K562 (cell line): Measurements from ENCODE around the gene TAF1A. TPM values are rescaled to one million over a fixed set of nuclear protein-coding genes. Genes with fewer than 3 reads are reported as not detected.

Experiments
- ATAC-seq: fragments of 200-7000 bp; cut with Tn5 transposase; 3 replicates; pipeline ENCODE4 v1.9.1; 2020; ENCODE audit warnings: moderate library complexity
- BruUV-seq: library from RNA; stranded (reverse); fragments of 400-500 nt; replicated peaks from 2 replicates; lab custom pipeline; 2021; lab: Mats Ljungman, UMichigan
- CTCF ChIA-PET: fragments of 300-600 bp; formaldehyde crosslinking; extraction: SDS; loops from one replicate; lab custom pipeline; 2021; ENCODE audit warnings: low intra/inter-chr PET ratio; lab: Yijun Ruan, JAX
- POLR2A ChIA-PET: fragments of 300-600, 350-650 bp; sonication (Branson Sonifier 250); formaldehyde crosslinking; extraction: SDS; loops from one replicate; lab custom pipeline; 2021; ENCODE audit warnings: antibody characterized with exemption, inconsistent platforms; lab: Yijun Ruan, JAX
- DNase-seq, 4 experiments: peaks; one replicate each; pipeline versions ENCODE4 v3.0.0 to v3.0.0-alpha.2; 2011 to 2018; ENCODE audit warnings: low spot score in 3 of 4, mixed read lengths in 3 of 4; ENCODE audit errors: extremely low read depth in 1 of 4
- FAIRE-seq: peaks from 2 replicates; lab custom pipeline; 2011; peaks lifted over from hg19 to GRCh38; lab: Jason Lieb, UNC
- H2AFZ ChIP-seq: 2 replicates; pipeline ENCODE4 v1.6.0; 2011; ENCODE audit warnings: low read depth, low read length, control low read depth, inconsistent platforms
- H3K27ac ChIP-seq: fragments of 200-600 bp; 3 replicates; pipeline ENCODE4 v1.8.0; 2011; ENCODE audit warnings: low read depth, mild to moderate bottlenecking, control low read depth, inconsistent platforms, low read length, moderate library complexity, mixed read lengths; ENCODE audit errors: extremely low read depth
- H3K27me3 ChIP-seq, 2 experiments: fragments of 300-600 bp in 1 of 2; 2 replicates in 1 of 2; 3 replicates in 1 of 2; pipeline versions ENCODE4 v1.6.0 to v1.8.0; 2011; ENCODE audit warnings: inconsistent platforms in 2 of 2, low read length in 2 of 2, mild to moderate bottlenecking in 1 of 2, mixed read lengths in 1 of 2, moderate library complexity in 1 of 2; ENCODE audit not compliant: control insufficient read depth in 2 of 2, insufficient read depth in 2 of 2
- H3K36me3 ChIP-seq: fragments of 300-600 bp; 3 replicates; pipeline ENCODE4 v1.8.0; 2011; ENCODE audit warnings: mild to moderate bottlenecking, low read length, inconsistent platforms; ENCODE audit not compliant: control insufficient read depth, insufficient read depth
- H3K4me1 ChIP-seq, 2 experiments: fragments of 200-600 bp in 1 of 2; replicated peaks in 1 of 2; 2 replicates in 1 of 2; 3 replicates in 1 of 2; pipeline versions ENCODE4 v1.5.1 to v1.8.0; 2011; ENCODE audit warnings: inconsistent platforms in 2 of 2, low read length in 2 of 2, mild to moderate bottlenecking in 1 of 2, mixed read lengths in 1 of 2, moderate library complexity in 1 of 2; ENCODE audit not compliant: control insufficient read depth in 2 of 2, insufficient read depth in 2 of 2
- H3K4me2 ChIP-seq: 2 replicates; pipeline ENCODE4 v1.6.1; 2011; ENCODE audit warnings: low read length, control low read depth, inconsistent platforms, mixed read lengths; ENCODE audit not compliant: insufficient read depth
- H3K4me3 ChIP-seq: fragments of 200-600 bp; sonication (generic), shearing (Covaris generic); 2 replicates; pipeline ENCODE4 v1.5.1; 2016; ENCODE audit warnings: control low read depth, inconsistent platforms
- H3K79me2 ChIP-seq: fragments of 200-600 bp; 3 replicates; pipeline ENCODE4 v1.8.0; 2011; ENCODE audit warnings: low read length, inconsistent platforms; ENCODE audit not compliant: control insufficient read depth, insufficient read depth
- H3K9ac ChIP-seq, 2 experiments: 2 replicates each; pipeline versions ENCODE4 v1.6.0 to v1.6.1; 2011; ENCODE audit warnings: low read depth in 2 of 2, low read length in 2 of 2, control low read depth in 1 of 2, inconsistent platforms in 1 of 2, mild to moderate bottlenecking in 1 of 2, mixed read lengths in 1 of 2; ENCODE audit not compliant: insufficient read depth in 1 of 2
- H3K9me1 ChIP-seq: one replicate; pipeline ENCODE4 v1.6.0; 2011; ENCODE audit warnings: inconsistent platforms, mild to moderate bottlenecking, low read length, moderate library complexity; ENCODE audit not compliant: control insufficient read depth, insufficient read depth
- H3K9me3 ChIP-seq: replicated peaks from 2 replicates; pipeline ENCODE4 v1.5.1; 2011; ENCODE audit warnings: low read depth, low read length, inconsistent platforms; ENCODE audit not compliant: control insufficient read depth, insufficient read depth
- H4K20me1 ChIP-seq: replicated peaks from 2 replicates; pipeline ENCODE4 v1.6.1; 2011; ENCODE audit warnings: low read length, inconsistent platforms, mixed read lengths; ENCODE audit not compliant: control insufficient read depth, insufficient read depth
- OTX1 ChIP-seq: fragments of 450-650 bp; formaldehyde crosslinking; IDR thresholded peaks from 2 replicates; pipeline ENCODE4 v1.4.0; 2022; ENCODE audit warnings: mild to moderate bottlenecking
- SETDB1 ChIP-seq: IDR thresholded peaks from one replicate; pipeline ENCODE4 v1.6.1; 2012; ENCODE audit warnings: low read length, control low read depth, inconsistent platforms
- SNIP1 ChIP-seq: fragments of 450-650 bp; IDR thresholded peaks from 2 replicates; pipeline ENCODE4 v1.7.1; 2017; ENCODE audit warnings: low read depth, mild to moderate bottlenecking
- YBX1 ChIP-seq: fragments of 450-650 bp; IDR thresholded peaks from 2 replicates; pipeline ENCODE4 v1.7.1; 2016; ENCODE audit warnings: mild to moderate bottlenecking
- ZNF699 ChIP-seq: fragments of 250-450 bp; sonication (Bioruptor Pico); IDR thresholded peaks from 2 replicates; pipeline ENCODE4 v1.8.0; 2021; ENCODE audit warnings: mild to moderate bottlenecking, moderate library complexity; ENCODE audit not compliant: insufficient replicate concordance
- WGBS: fragments of 100-300 bp; shearing (Covaris generic); methylation state at CpG from one replicate; pipeline ENCODE4 v1.1.6; 2016; ENCODE audit warnings: low coverage, mixed read lengths; ENCODE audit not compliant: insufficient coverage; ENCODE audit errors: missing lambda C conversion rate; 5-methylcytosine and 5-hydroxymethylcytosine counted together
- in situ Hi-C: fragments of 300-500 bp; cut with MboI; formaldehyde crosslinking; loops from 4 replicates; pipeline ENCODE4 v1.15.0; 2018; ENCODE audit warnings: inconsistent platforms, mixed read lengths
- intact Hi-C: fragments of 100-400 bp; cut with micrococcal nuclease; formaldehyde crosslinking; loops from 2 replicates; pipeline ENCODE4 v1.14.2; 2022
- polyA plus RNA-seq, 8 experiments: library from polyadenylated mRNA; depleted of rRNA in 4 of 8; stranded (reverse) in 5 of 8; unstranded in 3 of 8; fragments of >200 nt; fragmentation: Nextera tagmentation in 2 of 8; fragmentation: Illumina TruSeq in 1 of 8; extraction: Ambion mirVana in 2 of 8; extraction: Trizol in 1 of 8; gene quantifications; 2 replicates each; pipeline versions ENCODE4 v1.2.1 to v1.2.3, GENCODE V29; 2011 to 2014; ENCODE audit warnings: inconsistent platforms in 1 of 8, missing spikeins in 1 of 8
- total RNA-seq, 7 experiments: library from RNA; depleted of rRNA in 6 of 7; stranded (reverse); fragments of >200 nt in 6 of 7; fragmentation: Illumina TruSeq in 2 of 7; extraction: Trizol in 2 of 7; gene quantifications; 2 replicates each; pipeline versions ENCODE4 v1.2.1 to v1.2.3, GENCODE V29; 2011 to 2021; ENCODE audit warnings: low replicate concordance in 1 of 7
- TF ChIP-seq, protein P1 (sequence below): sonication (generic); formaldehyde crosslinking; IDR thresholded peaks from 2 replicates; pipeline ENCODE4 v1.8.0; 2022; ENCODE audit warnings: mild to moderate bottlenecking, missing genetic modification reagents
- TF ChIP-seq, protein P2 (sequence below): fragments of 450-650 bp; conservative IDR thresholded peaks from 2 replicates; pipeline ENCODE4 v1.6.1; 2016; ENCODE audit warnings: missing genetic modification characterization, low read depth, mild to moderate bottlenecking, control low read depth, missing compliant biosample characterization
- TF ChIP-seq, protein P3 (sequence below), 2 experiments: fragments of 450-650 bp; IDR thresholded peaks; 2 replicates each; pipeline ENCODE4 v1.6.1; 2018; ENCODE audit warnings: mild to moderate bottlenecking in 2 of 2, low read depth in 1 of 2; ENCODE audit not compliant: partially characterized antibody in 2 of 2

The TAF1A gene
- total and polyA plus RNA-seq, 9 of the 15 experiments (the other 6 are each of a cell fraction or from before 2014, with no cell fraction given), result 17.8 to 36.8 (median 25.3) TPM

DNA sequence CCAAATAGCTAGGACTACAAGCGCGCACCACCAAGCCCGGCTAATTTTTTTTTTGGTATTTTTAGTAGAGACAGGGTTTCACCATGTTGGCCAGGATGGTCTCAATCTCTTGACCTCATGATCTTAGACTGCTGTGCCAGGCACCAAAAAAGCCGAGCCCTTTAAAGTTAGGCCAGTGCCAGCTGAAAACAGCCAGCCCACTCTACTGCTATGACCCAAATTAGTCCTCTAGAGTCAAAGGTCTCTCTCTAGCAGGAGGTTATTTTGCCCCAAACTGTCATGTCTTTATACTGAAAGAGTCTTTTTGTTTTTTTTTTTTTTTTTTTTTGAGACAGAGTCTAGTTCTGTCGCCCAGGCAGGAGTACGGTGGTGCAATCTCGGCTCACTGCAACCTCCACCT, 32.2 kb downstream of the TAF1A start:
- ChIA-PET POLR2A (interaction anchor here (0.9 kb wide), 1 partner anchor 22 kb away, joined by 3 read pairs; no protein-coding TSS in a partner anchor), CTCF (no interaction called here)
- Histone ChIP-seq H3K27me3 (no peaks in the 10 kb centered on the region), H3K9me1 (no peaks in the 10 kb centered on the region), H3K4me2 (no peak overlapping the region), H3K79me2 (no peaks in the 10 kb centered on the region), H3K9me3 (no peaks in the 10 kb centered on the region), H3K4me3 (no peak overlapping the region), H2AFZ (no peak overlapping the region), H3K27ac (no peak overlapping the region), H3K4me1 (no peaks in the 10 kb centered on the region), H4K20me1 (no peaks in the 10 kb centered on the region), H3K36me3 (peaks cover 67% of the 10 kb centered on the region), H3K9ac (no peak overlapping the region)
- TF ChIP-seq, protein P1, sequence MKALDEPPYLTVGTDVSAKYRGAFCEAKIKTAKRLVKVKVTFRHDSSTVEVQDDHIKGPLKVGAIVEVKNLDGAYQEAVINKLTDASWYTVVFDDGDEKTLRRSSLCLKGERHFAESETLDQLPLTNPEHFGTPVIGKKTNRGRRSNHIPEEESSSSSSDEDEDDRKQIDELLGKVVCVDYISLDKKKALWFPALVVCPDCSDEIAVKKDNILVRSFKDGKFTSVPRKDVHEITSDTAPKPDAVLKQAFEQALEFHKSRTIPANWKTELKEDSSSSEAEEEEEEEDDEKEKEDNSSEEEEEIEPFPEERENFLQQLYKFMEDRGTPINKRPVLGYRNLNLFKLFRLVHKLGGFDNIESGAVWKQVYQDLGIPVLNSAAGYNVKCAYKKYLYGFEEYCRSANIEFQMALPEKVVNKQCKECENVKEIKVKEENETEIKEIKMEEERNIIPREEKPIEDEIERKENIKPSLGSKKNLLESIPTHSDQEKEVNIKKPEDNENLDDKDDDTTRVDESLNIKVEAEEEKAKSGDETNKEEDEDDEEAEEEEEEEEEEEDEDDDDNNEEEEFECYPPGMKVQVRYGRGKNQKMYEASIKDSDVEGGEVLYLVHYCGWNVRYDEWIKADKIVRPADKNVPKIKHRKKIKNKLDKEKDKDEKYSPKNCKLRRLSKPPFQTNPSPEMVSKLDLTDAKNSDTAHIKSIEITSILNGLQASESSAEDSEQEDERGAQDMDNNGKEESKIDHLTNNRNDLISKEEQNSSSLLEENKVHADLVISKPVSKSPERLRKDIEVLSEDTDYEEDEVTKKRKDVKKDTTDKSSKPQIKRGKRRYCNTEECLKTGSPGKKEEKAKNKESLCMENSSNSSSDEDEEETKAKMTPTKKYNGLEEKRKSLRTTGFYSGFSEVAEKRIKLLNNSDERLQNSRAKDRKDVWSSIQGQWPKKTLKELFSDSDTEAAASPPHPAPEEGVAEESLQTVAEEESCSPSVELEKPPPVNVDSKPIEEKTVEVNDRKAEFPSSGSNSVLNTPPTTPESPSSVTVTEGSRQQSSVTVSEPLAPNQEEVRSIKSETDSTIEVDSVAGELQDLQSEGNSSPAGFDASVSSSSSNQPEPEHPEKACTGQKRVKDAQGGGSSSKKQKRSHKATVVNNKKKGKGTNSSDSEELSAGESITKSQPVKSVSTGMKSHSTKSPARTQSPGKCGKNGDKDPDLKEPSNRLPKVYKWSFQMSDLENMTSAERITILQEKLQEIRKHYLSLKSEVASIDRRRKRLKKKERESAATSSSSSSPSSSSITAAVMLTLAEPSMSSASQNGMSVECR, result no peak
- TF ChIP-seq, protein P2, sequence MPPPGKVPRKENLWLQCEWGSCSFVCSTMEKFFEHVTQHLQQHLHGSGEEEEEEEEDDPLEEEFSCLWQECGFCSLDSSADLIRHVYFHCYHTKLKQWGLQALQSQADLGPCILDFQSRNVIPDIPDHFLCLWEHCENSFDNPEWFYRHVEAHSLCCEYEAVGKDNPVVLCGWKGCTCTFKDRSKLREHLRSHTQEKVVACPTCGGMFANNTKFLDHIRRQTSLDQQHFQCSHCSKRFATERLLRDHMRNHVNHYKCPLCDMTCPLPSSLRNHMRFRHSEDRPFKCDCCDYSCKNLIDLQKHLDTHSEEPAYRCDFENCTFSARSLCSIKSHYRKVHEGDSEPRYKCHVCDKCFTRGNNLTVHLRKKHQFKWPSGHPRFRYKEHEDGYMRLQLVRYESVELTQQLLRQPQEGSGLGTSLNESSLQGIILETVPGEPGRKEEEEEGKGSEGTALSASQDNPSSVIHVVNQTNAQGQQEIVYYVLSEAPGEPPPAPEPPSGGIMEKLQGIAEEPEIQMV (tag), result no peak
- TF ChIP-seq YBX1 (no peak), SETDB1 (no peak), OTX1 (CRISPR knock-in tag) (no peak), ZNF699 (no peak), SNIP1 (no peak)
- TF ChIP-seq, protein P3, sequence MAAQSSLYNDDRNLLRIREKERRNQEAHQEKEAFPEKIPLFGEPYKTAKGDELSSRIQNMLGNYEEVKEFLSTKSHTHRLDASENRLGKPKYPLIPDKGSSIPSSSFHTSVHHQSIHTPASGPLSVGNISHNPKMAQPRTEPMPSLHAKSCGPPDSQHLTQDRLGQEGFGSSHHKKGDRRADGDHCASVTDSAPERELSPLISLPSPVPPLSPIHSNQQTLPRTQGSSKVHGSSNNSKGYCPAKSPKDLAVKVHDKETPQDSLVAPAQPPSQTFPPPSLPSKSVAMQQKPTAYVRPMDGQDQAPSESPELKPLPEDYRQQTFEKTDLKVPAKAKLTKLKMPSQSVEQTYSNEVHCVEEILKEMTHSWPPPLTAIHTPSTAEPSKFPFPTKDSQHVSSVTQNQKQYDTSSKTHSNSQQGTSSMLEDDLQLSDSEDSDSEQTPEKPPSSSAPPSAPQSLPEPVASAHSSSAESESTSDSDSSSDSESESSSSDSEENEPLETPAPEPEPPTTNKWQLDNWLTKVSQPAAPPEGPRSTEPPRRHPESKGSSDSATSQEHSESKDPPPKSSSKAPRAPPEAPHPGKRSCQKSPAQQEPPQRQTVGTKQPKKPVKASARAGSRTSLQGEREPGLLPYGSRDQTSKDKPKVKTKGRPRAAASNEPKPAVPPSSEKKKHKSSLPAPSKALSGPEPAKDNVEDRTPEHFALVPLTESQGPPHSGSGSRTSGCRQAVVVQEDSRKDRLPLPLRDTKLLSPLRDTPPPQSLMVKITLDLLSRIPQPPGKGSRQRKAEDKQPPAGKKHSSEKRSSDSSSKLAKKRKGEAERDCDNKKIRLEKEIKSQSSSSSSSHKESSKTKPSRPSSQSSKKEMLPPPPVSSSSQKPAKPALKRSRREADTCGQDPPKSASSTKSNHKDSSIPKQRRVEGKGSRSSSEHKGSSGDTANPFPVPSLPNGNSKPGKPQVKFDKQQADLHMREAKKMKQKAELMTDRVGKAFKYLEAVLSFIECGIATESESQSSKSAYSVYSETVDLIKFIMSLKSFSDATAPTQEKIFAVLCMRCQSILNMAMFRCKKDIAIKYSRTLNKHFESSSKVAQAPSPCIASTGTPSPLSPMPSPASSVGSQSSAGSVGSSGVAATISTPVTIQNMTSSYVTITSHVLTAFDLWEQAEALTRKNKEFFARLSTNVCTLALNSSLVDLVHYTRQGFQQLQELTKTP (IDR thresholded peaks at IDR 0.05; ENCODE audit: low read depth in 1 of 2, partially characterized antibody in 2 of 2), result no peak
- no peak for ATAC-seq
- intact Hi-C loops (no loop called here), in situ Hi-C loops (no loop called here)
- DNase-seq, result no peak
- BruUV-seq, result no TSS peak
- whole genome bisulfite sequencing, result 98% methylated on average over 5 of the region's 7 CpGs
- FAIRE-seq, result no peak
